Left kidney (tissue), 2 donors: Measurements from ENCODE around the gene WNT11. TPM values are rescaled to one million over a fixed set of nuclear protein-coding genes. Genes with fewer than 3 reads are reported as not detected.

Source experiments
- DNase-seq: peaks from one replicate; pipeline ENCODE4 v3.0.0-alpha.2; 2013
- polyA plus RNA-seq: library from polyadenylated mRNA; unstranded; fragments of 120-200 nt; gene quantifications from one replicate; pipeline ENCODE4 v1.2.1, GENCODE V29; 2013; ENCODE audit not compliant: insufficient read length

WNT11 gene
- polyA plus RNA-seq, 1 donor = 10.3 TPM

DNA sequence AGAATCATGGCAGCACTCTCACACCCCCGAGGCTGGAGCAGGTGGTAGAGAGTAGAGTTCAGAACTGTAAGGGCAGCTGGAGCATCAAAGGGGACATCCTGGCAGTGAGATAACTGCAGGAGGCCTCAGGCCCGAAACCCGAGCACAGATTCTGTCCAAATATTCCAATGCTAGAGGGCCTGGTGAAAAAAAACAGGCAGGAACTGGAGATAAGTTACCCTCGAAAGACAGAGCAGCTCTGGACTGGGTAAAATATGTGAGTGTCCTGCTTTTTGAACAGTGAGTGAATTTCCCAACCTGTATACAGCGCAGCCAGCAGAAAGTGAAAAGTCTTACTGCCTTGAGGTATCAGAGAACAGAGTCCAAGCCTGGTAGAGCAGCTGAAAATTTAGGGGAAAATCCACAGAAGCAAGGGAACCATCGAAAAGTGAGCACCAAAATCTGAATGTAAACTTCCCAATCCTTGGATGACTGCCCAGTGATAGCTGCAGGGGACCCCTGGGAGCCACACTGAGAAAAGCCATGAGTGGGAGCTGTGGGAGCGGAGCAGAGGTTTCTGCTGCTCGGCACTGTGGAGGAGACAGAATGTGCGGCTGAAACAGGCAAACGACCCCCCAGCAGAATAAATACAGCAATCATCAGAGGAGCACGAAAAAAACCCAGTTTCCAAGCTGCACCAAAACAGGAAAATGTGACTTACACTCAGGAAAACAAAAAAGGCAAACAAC is 50.6 kb downstream of the WNT11 start:
- DNase-seq = no peak

- DNase-seq = no peak
Measured at GRCh38 chr11:76153571-76153923, 52.8 kb downstream of the WNT11 start.

GRCh38 chr11:76152741-76153570 is 53.3 kb downstream of the WNT11 start:
- no peak for DNase-seq

DNA sequence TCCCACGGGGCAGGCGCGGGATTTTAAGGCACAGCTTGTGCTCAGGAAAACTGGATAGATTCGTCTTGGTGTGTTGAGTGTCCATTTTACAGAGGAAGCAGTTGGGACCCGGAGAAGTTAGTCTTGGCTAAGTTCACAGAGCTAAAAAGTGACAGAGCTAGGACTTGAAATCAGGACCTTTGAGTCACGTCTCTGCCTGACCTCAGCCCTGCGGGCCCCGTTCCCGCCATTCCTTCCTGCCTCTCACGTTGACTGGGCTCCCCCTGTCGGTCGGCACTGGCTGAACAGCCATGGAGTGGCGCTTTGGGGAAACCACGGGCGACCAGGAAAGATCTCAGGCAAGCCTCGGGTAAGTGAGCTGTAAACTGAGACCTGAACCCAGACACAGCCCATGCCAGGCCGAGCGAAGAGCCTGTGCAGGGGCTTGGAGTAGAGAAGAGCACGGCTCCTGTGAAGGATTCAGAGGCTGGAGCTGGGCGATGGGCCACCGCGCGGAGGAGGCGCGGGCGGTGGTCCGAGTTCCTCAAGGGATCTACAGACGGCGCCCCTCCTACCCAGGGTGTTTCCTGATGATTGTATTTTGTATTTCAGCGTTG is 54.1 kb downstream of the WNT11 start:
- peak; percentile 79 for DNase-seq

GRCh38 chr11:76151556-76152085 is 54.7 kb downstream of the WNT11 start:
- DNase-seq = no peak

- no peak for DNase-seq
Measured at GRCh38 chr11:76150141-76150540, 56.2 kb downstream of the WNT11 start.

- no peak for DNase-seq
Measured at GRCh38 chr11:76149713-76150112, 56.6 kb downstream of the WNT11 start.

GRCh38 chr11:76148941-76149613 is 57.2 kb downstream of the WNT11 start:
- no peak for DNase-seq

GRCh38 chr11:76148231-76148630 is 58.1 kb downstream of the WNT11 start:
- no peak for DNase-seq

DNA sequence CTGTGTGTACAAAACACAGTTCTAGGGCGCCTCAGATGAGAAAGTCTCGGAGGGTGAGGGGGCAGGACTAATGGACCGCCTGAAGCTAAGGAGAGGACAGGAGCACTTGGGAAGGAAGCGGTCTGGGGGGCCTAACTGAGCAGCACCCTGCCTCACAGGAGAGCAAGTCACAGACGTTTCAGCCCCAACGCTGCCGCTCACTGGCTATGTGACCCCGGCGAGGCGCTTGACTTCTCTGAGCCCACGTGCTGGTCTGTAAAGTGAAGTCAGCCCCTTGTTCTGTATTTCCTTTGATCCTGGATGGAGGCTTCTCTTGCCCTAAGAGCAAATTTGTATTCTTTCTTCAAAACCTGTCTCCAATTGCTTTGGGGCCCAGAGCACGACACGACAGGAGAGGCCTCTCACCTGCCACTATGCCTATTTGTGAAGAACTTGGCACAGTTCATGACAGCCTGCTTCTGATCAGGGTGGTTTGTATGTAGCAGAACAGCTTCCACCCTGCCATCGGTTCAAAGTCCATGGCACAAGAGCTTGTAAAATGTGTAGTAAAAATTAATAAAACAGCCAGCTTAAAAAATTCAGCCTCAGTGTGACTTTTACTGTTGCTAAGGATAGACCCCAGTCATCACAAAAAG is 59.1 kb downstream of the WNT11 start:
- DNase-seq = no peak

DNA sequence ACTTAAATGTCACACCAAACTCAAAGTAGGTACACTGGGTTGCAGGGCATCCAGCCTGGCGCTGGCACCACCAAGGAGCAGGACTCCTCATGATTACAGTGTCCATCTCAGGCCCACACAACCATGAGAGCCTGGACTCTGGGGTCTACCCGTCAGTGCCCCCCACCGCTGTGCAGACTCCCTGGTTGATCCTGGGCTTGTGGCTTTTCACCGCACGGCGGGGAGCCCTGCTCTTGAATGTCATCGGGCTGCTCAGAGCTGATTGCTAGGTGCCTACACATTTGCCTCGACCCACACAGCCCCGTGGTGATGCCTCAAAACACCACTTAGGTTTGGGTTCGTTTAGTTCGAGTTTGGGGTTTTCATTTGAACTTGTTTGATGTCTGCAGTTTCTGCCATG is 63.0 kb downstream of the WNT11 start:
- DNase-seq = no peak

DNA sequence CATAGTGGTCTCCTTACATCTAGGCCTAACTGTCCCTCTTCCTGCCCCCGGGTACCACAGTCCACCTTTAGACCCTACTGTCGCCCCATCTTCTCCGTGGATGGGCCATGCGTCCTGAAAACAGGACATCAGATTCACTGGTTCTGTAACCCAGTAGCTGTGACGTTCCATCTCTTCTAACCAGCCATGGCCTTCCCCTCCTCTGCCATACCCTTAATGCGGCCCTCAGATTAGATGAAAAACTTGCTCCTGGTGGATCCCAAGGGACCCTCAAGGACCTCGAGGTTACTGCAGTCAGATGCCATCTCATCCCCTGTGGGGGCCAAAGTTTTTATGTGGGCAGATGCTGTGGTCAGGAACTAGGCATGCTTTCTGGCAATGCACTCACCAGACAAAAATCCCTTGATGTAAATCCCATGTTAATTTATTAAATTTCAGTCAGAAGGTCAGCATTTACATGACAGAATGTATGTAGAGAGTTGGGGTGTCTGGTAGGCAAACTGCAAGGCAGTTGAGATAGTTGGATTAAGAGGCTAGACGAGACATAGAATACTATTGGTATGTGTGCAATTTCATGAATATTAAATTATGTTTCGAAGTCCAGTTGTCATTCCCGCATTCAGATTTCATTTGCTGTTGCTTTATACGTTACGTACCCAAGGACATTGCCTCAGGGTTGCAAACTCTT is 64.3 kb downstream of the WNT11 start:
- DNase-seq = no peak

- DNase-seq = no peak
Measured at GRCh38 chr11:76140912-76141574, 65.3 kb downstream of the WNT11 start.

- DNase-seq = no peak
Measured at GRCh38 chr11:76139314-76139713, 67.0 kb downstream of the WNT11 start.

Other genes starting within 250 kb of the WNT11 start
- gene THAP12, start 174.6 kb upstream of the WNT11 start, polyA plus RNA-seq = 96.9 TPM
- 20.2 TPM for gene GVQW3, start 174.8 kb upstream of the WNT11 start, polyA plus RNA-seq
- gene EMSY, start 238.5 kb upstream of the WNT11 start, polyA plus RNA-seq = 41.1 TPM